GM18951 (cell line): Measurements from ENCODE around the gene PGP.
"Not testable (repeated sequence)": the region's sequence is repeated elsewhere in the genome, so short reads cannot be mapped to it uniquely, and the experiment has no call there.

Experiments
- POLR2A ChIP-seq: IDR thresholded peaks from 4 replicates; pipeline ENCODE4 v1.6.1; 2011; ENCODE audit warnings: mild to moderate bottlenecking; ENCODE audit not compliant: insufficient read length, insufficient read depth; ENCODE audit errors: extremely low read depth
- in situ Hi-C: fragments of 300-500 bp; cut with MboI; formaldehyde crosslinking; loops from one replicate; pipeline ENCODE4 v1.12.0; 2022; ENCODE audit warnings: low sequenced_read_pairs, mixed read lengths, inconsistent platforms; ENCODE audit not compliant: unreplicated experiment

Gene PGP

DNA sequence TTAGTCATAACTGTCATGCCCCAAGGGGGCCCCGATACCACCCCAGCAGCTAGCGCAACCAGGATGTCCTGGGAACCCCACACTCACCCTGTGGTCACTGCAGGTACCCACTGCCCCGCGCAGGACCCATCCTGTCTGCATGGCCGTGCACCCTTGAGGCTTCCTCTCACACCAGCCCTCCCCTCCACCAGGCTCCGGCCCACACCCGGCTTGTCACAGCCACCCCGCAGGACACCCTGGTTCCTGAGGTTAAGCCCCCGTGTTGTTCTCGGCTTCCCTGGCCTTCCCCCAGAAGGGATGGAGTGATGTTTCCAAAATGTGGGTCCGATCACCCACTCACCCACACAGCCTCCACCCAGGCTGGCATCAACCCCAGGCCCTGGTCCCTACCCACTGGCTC, 29.1 kb upstream of the PGP start:
- TF ChIP-seq POLR2A, result no peak
- in situ Hi-C loops, result no loop called here

DNA sequence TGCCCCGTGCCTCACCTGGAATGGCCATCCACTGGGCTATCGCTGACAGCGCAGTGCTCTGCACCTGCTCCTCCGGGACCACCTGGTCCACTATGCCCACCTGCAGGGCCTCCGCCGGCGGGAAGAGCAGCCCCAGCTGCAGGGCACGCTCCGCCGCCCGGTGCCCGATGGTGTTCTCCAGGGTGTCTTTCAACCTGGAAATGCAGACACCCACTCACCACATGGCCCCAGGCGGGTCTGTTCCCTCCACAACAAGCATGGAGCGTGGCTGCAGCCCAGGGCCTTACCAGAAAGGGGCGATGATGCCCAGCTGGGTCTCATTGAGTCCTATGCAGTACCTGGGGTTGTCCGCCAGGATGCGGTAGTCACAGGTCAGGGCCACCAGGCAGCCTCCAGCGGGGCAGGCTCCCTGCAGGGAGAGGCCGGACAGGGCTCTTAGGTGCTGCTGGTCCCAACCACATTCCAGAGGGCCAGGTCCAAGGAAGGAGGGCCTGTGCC, 28.4 kb upstream of the PGP start:
- no peak for TF ChIP-seq POLR2A
- in situ Hi-C loops, result no loop called here

DNA sequence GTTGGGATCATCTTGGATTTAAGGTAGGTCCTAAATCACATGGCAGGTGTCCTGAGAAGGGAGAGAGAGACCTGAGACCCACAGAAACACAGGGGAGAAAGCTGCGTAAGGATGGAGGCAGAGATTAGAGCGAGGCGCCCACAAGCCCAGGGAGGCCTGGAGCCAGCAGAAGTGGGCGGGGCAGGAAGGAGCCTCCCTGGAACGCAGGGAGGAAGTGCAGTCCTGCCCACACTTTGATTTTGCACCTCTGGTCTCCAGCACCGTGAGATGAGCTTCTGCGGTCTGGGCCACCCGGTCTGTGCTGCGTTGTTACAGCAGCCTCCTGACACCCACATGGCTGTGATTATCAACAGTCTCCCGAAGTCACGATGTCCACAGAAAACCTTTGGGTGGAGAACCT, 28.0 kb upstream of the PGP start:
- TF ChIP-seq POLR2A, result no peak
- in situ Hi-C loops, result no loop called here

DNA sequence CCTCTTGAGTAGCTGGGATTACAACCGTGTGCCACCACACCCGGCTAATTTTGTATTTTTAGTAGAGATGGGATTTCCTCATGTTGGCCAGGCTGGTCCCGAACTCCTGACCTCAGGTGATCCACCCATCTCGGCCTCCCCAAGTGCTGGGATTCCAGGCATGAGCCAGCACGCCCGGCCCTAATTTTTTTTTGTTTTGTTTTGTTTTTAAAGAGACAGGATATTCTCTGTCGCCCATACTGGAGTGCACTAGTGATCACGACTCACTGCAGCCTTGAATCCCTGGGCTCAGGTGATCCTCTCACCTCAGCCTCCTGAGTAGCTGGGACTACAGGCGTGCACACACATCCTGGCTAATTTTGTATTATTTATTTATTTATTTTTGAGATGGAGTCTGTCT, 25.7 kb upstream of the PGP start:
- in situ Hi-C loops, result not testable (repeated sequence)

DNA sequence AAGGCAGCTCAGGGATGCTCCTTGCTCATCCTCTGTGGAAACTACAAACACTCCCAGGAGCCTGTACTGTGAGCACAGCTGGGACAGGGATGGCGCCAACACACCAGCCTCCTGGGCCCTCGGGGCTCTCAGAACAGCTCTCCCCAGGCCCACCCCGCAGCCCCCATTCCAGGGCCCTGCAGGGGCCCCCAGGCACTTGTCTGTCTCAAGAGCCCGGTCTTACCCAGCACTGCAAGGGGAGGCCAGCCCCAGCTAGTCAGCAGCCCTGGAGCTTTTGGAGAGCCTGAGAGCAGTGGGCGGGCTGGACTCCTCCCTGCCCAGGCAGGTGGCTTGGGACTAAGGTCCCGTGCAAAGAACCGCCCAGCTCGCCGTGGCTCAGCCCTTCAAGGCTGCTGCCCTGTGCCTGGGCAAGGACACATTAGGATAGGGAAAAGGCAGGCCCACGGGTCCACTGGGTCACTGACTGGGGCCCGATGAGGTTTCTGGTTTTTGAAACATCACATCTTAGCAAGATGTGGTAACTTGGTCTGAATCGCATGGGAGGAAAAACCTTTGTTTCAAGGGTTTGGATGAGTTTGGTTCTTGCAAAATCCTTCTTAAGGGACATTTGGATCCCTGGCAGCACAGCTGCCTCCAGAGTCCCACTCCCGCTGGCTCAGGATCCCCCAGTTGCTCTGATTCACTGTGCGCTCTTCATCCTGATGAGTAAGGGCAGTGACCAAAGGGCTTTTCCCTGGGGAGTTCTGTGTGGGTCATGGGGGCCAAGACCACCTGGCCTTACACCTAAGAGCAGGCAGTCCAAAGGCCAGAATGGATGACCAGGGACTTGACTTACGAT, 24.4 kb upstream of the PGP start:
- in situ Hi-C loops, result no loop called here
- no peak for TF ChIP-seq POLR2A

DNA sequence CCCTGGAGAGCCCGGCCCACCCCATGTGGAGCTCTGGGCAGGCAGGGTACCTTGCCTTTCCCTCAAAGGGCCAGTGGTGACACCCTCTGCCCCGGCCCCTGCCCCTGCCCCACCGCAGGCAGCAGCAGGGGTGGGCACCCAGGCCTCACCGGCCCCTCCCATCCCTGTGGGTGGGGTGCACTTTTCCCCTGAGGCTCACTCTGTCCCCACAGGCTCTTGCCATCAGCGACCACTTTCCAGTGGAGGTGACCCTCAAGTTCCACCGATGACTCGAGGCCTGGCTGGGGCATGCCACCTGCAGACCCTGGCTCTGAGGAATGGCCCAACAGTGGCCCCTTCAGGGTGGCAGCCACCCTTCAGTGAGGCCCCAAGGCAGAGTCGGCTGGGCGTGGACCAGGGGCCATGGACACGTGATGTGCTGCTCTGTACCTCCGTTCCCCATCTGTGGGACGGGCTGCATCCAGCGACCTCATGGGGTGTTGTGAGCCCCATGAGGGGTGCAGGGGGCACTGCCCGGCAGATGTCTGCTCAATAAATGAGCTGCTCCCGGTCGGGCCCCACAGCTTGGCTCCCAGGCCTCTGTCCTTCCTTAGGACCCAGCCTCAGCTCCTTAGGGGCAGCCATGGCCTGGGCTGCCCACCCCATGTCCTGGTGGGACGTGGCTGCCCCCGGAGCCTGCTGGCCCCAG, 23.7 kb upstream of the PGP start:
- in situ Hi-C loops, result no loop called here
- TF ChIP-seq POLR2A, result peak; percentile 23

DNA sequence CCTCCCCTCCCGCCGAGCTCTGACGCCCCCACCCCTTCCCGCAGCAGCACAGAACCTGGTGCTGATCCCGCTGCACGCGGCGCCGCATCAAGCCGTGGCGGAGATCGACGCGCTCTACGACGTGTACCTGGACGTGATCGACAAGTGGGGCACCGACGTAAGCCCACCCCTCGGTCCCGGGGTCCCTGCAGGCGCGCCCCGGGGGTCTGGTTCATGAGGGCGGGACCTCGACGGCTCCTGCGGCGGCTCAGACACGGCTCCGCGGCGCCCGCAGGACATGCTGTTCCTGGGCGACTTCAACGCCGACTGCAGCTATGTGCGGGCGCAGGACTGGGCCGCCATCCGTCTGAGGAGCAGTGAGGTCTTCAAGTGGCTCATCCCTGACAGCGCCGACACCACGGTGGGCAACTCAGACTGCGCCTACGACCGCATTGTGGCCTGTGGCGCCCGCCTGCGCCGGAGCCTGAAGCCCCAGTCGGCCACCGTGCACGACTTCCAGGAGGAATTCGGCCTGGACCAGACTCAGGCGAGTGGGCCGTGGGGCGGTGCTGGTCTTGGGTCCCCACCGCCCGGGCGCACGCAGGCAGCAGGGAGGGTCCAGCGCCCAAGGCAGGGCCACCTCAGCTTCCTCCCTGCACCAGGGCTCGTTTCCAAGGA, 23.0 kb upstream of the PGP start:
- in situ Hi-C loops, result no loop called here

DNA sequence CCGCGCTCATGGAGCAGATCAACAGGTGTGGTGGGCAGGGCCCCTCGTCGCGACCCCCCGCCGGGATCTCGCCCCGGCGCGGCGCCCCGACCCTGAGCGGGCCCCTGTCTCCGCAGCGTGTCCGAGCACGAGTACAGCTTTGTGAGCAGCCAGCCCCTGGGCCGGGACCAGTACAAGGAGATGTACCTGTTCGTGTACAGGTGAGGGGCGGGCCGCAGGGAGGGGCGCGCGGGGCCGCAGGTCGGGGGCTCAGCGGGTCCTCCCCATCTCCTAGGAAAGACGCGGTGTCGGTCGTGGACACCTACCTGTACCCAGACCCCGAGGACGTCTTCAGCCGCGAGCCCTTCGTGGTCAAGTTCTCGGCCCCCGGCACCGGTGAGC, 22.5 kb upstream of the PGP start:
- in situ Hi-C loops, result no loop called here
- TF ChIP-seq POLR2A, result no peak

More for the DNA sequence above, 23.0 kb upstream of the PGP start:
- TF ChIP-seq POLR2A, result no peak

DNA sequence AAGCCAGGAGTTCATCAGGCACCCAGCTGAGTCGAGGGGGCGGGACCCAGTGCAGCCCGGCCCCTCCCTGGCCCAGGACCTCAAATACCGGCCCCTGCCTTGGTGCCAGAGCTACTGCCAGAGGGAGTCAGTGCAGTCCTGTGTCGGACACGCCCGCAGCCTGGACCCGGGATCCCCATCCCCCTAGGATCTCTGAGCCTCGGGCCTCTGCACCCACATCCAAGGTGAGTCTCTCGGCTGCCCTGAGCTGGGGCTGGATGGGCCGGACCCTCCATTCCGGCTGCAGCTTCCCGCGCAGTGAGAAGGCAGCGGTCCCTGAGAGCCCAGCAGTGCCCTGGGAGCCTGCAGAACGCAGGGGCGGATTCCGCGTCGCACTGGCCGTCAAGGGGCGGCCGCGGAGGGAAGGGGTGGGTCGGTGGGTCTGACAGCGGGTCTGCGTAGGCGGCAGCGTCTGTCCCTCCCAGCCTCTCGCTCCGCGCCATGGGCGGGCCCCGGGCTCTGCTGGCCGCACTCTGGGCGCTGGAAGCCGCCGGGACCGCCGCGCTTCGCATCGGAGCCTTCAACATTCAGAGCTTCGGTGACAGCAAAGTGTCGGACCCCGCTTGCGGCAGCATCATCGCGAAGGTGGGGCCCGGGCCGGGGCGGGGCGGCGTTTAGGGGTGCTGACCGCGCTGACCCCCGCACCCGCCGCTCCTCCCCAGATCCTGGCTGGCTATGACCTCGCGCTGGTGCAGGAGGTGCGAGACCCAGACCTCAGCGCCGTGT, 21.9 kb upstream of the PGP start, which contains the start of gene DNASE1L2:
TSS of gene DNASE1L2 (plus strand) at position 108 of the 765 bp plus-strand sequence. CDS start at position 481, 373 bp downstream.
- in situ Hi-C loops, result no loop called here
- TF ChIP-seq POLR2A, result no peak

DNA sequence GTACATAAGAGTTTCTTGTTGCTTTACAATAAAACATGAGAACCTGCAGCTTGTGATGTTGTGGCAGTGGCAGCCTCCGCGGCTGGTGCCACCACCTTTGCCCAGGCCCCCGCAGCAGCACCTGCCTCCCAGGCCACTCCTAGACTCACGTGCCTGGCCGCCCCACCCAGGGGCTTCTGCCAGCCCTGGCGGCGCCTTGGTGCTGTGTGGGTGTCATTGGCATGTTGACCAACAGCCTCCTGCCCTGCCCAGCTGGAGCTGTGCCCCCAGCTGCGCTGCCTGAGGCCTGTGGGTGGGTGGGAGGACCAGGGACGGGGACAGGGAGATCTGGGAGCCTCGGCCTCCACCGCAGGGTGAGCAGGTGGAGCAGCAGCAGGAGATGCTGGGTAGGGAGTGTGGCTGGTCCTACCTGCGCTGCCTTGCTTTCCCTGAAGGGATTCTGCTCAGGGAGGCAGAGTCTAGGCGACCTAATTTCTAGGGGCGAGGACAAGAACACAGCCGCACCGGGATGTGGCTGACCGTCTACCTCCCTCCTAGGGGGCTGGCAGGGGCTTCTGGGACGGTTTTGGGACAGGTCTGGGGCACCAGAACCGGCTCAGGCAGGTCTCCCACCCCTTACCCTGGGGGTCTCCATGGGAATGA, 21.2 kb upstream of the PGP start:
- in situ Hi-C loops, result no loop called here
- no peak for TF ChIP-seq POLR2A

DNA sequence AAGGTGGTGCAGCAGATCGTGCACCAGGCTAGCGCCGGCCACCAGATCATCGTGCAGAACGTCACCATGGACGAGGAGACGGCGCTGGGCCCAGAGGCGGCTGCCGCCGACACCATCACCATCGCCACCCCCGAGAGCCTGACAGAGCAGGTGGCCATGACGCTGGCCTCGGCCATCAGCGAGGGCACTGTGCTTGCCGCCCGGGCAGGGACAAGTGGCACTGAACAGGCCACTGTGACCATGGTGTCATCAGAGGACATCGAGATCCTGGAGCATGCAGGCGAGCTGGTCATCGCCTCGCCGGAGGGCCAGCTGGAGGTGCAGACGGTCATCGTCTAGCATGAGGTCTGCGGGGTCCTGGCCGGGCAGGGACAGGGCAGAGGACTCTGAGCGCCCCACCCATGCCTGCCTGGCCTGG, 20.6 kb upstream of the PGP start:
- no peak for TF ChIP-seq POLR2A
- in situ Hi-C loops, result no loop called here

DNA sequence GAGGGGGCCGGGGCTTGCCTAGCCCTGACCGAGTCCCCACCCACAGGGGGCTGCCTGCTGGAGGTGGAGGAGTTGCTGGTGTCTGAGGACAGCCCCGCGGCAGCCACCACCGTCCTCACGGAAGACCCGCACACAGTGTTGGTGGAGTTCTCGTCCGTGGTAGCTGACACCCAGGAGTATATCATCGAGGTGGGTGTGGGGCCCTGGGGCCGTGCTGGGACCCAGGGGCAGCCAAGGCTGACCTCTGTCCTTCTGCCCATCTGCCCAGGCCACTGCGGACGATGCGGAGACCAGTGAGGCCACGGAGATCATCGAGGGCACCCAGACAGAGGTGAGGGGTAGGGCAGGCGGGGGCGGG, 20.2 kb upstream of the PGP start:
- in situ Hi-C loops, result no loop called here

More for the DNA sequence above, 20.2 kb upstream of the PGP start:
- no peak for TF ChIP-seq POLR2A
